A204.1 (cell line): ENCODE results near the gene ZFP36L1.
"Not testable (repeated sequence)": the region's sequence is repeated elsewhere in the genome, so short reads cannot be mapped to it uniquely, and the experiment has no call there.

ENCODE experiments used
- FAIRE-seq: peaks from 2 replicates; lab custom pipeline; 2012; peaks lifted over from hg19 to GRCh38; lab: Jason Lieb, UNC

The ZFP36L1 gene

GRCh38 chr14:68784226-68784910, 8.5 kb downstream of the ZFP36L1 start:
- no peak for FAIRE-seq

- no peak for FAIRE-seq
Observed at GRCh38 chr14:68783408-68784225, 9.2 kb downstream of the ZFP36L1 start.

GRCh38 chr14:68782091-68782981, 10.5 kb downstream of the ZFP36L1 start:
- FAIRE-seq = no peak

- no peak for FAIRE-seq
Observed at GRCh38 chr14:68781161-68782021, 11.5 kb downstream of the ZFP36L1 start.

- no peak for FAIRE-seq
Observed at GRCh38 chr14:68780358-68781160, 12.3 kb downstream of the ZFP36L1 start.

GRCh38 chr14:68779761-68780323, 13.0 kb downstream of the ZFP36L1 start:
- no peak for FAIRE-seq

- no peak for FAIRE-seq
Observed at GRCh38 chr14:68777644-68778043, 15.2 kb downstream of the ZFP36L1 start.

GRCh38 chr14:68775614-68776126, 17.2 kb downstream of the ZFP36L1 start:
- no peak for FAIRE-seq

GRCh38 chr14:68774771-68775613, 17.9 kb downstream of the ZFP36L1 start:
- no peak for FAIRE-seq

GRCh38 chr14:68772761-68773381, 20.0 kb downstream of the ZFP36L1 start:
- FAIRE-seq = no peak

GRCh38 chr14:68771631-68772030, 21.2 kb downstream of the ZFP36L1 start:
- no peak for FAIRE-seq

- FAIRE-seq = no peak
Observed at GRCh38 chr14:68770553-68771286, 22.1 kb downstream of the ZFP36L1 start.

GRCh38 chr14:68770051-68770450, 22.8 kb downstream of the ZFP36L1 start:
- no peak for FAIRE-seq

- FAIRE-seq = no peak
Observed at GRCh38 chr14:68768316-68768715, 24.6 kb downstream of the ZFP36L1 start.

GRCh38 chr14:68767248-68767645, 25.6 kb downstream of the ZFP36L1 start:
- FAIRE-seq = no peak

GRCh38 chr14:68766299-68767247, 26.3 kb downstream of the ZFP36L1 start:
- FAIRE-seq = no peak

GRCh38 chr14:68763843-68764242, 29.0 kb downstream of the ZFP36L1 start:
- not testable (repeated sequence) for FAIRE-seq
